Testis (tissue), 3 donors: ENCODE results near the gene PYGB. TPM values are rescaled to one million over a fixed set of nuclear protein-coding genes. Genes with fewer than 3 reads are reported as not detected.
"Not testable (repeated sequence)": the region's sequence is repeated elsewhere in the genome, so short reads cannot be mapped to it uniquely, and the experiment has no call there.

Source experiments
- DNase-seq: peaks from one replicate; pipeline ENCODE4 v3.0.0-alpha.2; 2019
- H3K27ac ChIP-seq, 2 donors: fragments of 200-600 bp; sonication (generic); one replicate each; pipeline ENCODE4 v1.5.1; 2019
- H3K27me3 ChIP-seq: fragments of 200-600 bp; sonication (generic); one replicate; pipeline ENCODE4 v1.5.1; 2019
- H3K36me3 ChIP-seq: fragments of 200-600 bp; sonication (generic); one replicate; pipeline ENCODE4 v1.5.1; 2017; ENCODE audit warnings: low read depth; ENCODE audit errors: missing control alignments
- H3K4me1 ChIP-seq: fragments of 200-600 bp; sonication (generic); one replicate; pipeline ENCODE4 v1.5.1; 2019
- H3K4me3 ChIP-seq, 2 donors: fragments of 200-600 bp; sonication (generic); one replicate each; pipeline ENCODE4 v1.5.1; 2017 to 2019
- H3K9me3 ChIP-seq: fragments of 200-600 bp; sonication (generic); one replicate; pipeline ENCODE4 v1.5.1; 2017
- POLR2A ChIP-seq: fragments of 450-650 bp; IDR thresholded peaks from one replicate; pipeline ENCODE4 v1.6.1; 2017; ENCODE audit warnings: antibody characterized with exemption, mild to moderate bottlenecking, moderate library complexity
- WGBS, 2 donors: methylation state at CpG; one replicate each; pipeline ENCODE4 v1.1.5; 2018; 5-methylcytosine and 5-hydroxymethylcytosine counted together
- intact Hi-C: fragments of 100-400 bp; cut with DNase I; formaldehyde crosslinking; loops from one replicate; pipeline ENCODE4 v1.15.1; 2023; ENCODE audit warnings: low total_unique reads
- polyA plus RNA-seq: library from polyadenylated mRNA; stranded (reverse); fragments of 350-450 nt; fragmentation: Illumina TruSeq; extraction: RNeasy Lipid Tissue Mini Kit (QIAGEN cat#74804); gene quantifications from one replicate; pipeline ENCODE4 v1.2.3, GENCODE V29; 2014; ENCODE audit warnings: low read depth, low replicate concordance; ENCODE audit not compliant: insufficient read depth
- total RNA-seq, 2 donors: library from RNA; depleted of rRNA; stranded (reverse); fragments of >200 nt; gene quantifications; one replicate each; pipeline ENCODE4 v1.2.3, GENCODE V29; 2016
- TF ChIP-seq, protein P1 (sequence below), 3 experiments: fragments of 450-650 bp in 2 of 3; fragments of 200-600 bp in 1 of 3; sonication (generic) in 1 of 3; IDR thresholded peaks; one replicate each; pipeline ENCODE4 v1.5.1; 2016 to 2019; ENCODE audit warnings: antibody characterized with exemption in 3 of 3, mild to moderate bottlenecking in 2 of 3, moderate library complexity in 1 of 3

Gene PYGB
- total and polyA plus RNA-seq, 3 donors from 2014 or later = 50.8 to 91.5 (median 91.5) TPM

DNA sequence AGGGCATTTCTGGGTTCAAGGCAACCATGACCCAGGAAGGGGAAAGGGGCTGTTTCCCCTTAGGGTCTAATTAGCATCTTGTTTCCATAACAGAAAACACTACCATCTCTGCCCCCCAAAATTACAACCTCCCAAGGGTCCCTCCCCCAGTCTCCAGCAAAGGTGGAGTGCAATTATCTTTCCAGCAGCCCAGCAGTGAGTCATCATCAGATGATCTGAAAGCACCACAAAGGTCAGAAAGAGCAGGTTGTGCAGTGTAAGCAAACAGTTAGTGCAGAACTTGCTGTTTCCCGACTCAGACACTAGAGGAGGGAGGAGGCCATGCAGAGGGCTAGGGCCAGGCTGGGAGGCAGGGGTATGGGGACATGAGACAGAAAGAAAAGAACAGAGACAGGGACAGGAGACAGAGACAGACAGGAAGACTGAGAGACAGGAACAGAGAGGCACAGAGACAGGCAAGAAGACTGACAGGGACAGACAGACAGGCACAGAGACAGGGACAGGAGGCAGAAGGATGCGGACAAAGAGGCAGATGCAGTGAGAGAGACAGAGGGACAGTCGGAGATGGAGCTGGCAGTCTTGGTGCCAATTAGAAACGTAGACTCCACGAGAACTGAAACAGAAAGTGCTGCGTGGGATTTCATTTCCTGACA, 62.5 kb downstream of the PYGB start:
- DNase-seq = peak; percentile 55
- no peaks in the 10 kb centered on the region for H3K9me3 ChIP-seq
- H3K4me1 ChIP-seq = peaks cover 21% of the 10 kb centered on the region
- H3K4me3 ChIP-seq = no peak overlapping the region
- no peaks in the 10 kb centered on the region for H3K36me3 ChIP-seq
- 39 to 45% methylated on average over 6 of the region's 6 CpGs for WGBS, 2 donors
- intact Hi-C loops = no loop called here
- no peaks in the 10 kb centered on the region for H3K27me3 ChIP-seq
- peak overlapping the region; percentile 12 to 78 for H3K27ac ChIP-seq
- TF ChIP-seq, protein P1, sequence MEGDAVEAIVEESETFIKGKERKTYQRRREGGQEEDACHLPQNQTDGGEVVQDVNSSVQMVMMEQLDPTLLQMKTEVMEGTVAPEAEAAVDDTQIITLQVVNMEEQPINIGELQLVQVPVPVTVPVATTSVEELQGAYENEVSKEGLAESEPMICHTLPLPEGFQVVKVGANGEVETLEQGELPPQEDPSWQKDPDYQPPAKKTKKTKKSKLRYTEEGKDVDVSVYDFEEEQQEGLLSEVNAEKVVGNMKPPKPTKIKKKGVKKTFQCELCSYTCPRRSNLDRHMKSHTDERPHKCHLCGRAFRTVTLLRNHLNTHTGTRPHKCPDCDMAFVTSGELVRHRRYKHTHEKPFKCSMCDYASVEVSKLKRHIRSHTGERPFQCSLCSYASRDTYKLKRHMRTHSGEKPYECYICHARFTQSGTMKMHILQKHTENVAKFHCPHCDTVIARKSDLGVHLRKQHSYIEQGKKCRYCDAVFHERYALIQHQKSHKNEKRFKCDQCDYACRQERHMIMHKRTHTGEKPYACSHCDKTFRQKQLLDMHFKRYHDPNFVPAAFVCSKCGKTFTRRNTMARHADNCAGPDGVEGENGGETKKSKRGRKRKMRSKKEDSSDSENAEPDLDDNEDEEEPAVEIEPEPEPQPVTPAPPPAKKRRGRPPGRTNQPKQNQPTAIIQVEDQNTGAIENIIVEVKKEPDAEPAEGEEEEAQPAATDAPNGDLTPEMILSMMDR (IDR thresholded peaks at IDR 0.05) = peak in 2 of 3 experiments; percentile 19 to 20
- no peak for TF ChIP-seq POLR2A

DNA sequence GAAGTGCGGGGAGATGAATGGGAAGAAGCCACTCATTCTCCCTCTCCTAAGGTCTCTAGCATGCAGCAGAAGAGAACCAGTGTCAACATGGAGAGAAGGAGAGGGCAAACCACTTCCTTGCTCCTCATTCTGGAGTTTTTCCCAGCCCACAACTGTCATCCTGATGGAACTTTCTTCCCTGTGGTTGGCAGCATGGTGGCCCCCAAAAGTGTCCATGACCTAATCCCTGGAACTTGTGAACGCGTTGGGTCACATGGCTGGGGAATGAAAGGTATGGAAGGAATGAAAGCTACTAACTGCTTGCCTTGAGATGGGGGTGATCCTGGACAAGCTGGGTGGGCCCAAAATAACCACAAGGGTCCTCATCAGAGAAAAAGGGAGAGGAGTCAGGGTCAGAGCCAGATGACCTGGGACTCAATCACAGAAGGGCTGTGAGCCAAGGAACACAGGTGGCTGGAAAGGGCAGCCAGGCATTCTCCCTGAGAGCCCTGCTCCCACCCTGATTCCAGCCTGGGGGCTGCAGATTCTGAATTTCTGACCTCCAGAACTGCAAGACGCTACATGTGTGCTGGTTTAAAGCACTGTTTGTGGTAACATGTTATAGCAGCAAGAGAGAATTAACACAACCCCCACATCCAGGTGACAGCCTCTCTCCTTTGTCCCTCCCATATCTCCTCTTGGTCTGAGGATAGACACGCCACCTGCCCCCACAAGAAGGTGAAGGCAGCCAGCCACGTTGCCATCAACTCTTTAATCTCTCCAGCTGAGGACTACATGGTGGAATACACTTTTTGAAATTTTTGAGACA, 63.2 kb downstream of the PYGB start:
- no peak overlapping the region for H3K4me3 ChIP-seq
- peaks cover 21% of the 10 kb centered on the region for H3K4me1 ChIP-seq

DNA sequence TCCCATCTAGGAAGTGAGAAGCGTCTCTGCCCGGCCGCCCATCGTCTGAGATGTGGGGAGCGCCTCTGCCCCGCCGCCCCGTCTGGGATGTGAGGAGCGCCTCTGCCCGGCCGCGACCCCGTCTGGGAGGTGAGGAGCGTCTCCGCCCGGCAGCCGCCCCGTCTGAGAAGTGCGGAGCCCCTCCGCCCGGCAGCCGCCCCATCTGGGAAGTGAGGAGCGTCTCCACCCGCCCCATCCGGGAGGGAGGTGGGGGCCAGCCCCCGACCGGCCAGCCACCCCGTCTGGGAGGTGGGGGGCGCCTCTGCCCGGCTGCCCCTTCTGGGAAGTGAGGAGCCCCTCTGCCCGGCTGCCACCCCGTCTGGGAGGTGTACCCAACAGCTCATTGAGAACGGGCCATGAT, 64.8 kb downstream of the PYGB start:
- WGBS, 2 donors = 95% methylated on average over 28 of the region's 33 CpGs; no CpG with 5 or more reads in 1 of the 2 donors
- H3K27ac ChIP-seq, DNase-seq, H3K9me3 ChIP-seq, H3K36me3 ChIP-seq, H3K27me3 ChIP-seq, H3K4me3 ChIP-seq, intact Hi-C loops: not testable (repeated sequence)
- peaks cover 21% of the 10 kb centered on the region for H3K4me1 ChIP-seq

More for the DNA sequence above, 63.2 kb downstream of the PYGB start:
- intact Hi-C loops = no loop called here
- Histone ChIP-seq H3K9me3 (no peaks in the 10 kb centered on the region), H3K27ac (peak overlapping the region; percentile 12 to 78), H3K27me3 (no peaks in the 10 kb centered on the region), H3K36me3 (no peaks in the 10 kb centered on the region)
- no peak for TF ChIP-seq POLR2A
- TF ChIP-seq, protein P1 (IDR thresholded peaks at IDR 0.05) = no peak
- DNase-seq = no peak
- WGBS, 2 donors = 60 to 61% methylated on average over 6 of the region's 6 CpGs

DNA sequence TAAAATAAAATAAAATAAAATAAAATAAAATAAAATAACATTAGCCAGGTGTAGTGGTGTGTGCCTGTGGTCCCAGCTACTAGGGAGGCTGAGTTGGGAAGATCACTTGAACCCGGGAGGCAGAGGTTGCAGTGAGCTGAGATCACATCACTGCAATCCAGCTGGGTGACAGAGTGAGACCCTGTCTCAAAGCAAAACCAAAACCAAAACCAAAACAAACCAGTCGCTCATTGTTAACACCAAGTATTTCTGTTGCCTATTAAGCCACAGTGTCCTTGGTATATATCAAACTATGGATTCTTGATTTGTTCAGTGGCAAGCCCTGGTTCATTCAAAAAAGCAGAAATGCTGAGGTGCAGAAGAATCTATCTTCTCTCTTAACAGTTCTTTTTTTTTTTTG, 65.7 kb downstream of the PYGB start:
- H3K27me3 ChIP-seq = no peaks in the 10 kb centered on the region
- WGBS, 2 donors = 85 to 95% methylated on average over 2 of the region's 2 CpGs
- no peak overlapping the region for H3K4me3 ChIP-seq
- intact Hi-C loops = no loop called here
- TF ChIP-seq, protein P1 (IDR thresholded peaks at IDR 0.05) = no peak
- no peak for TF ChIP-seq POLR2A
- H3K9me3 ChIP-seq = no peaks in the 10 kb centered on the region
- H3K36me3 ChIP-seq = no peaks in the 10 kb centered on the region
- no peak overlapping the region for H3K27ac ChIP-seq
- DNase-seq = no peak
- peaks cover 21% of the 10 kb centered on the region for H3K4me1 ChIP-seq

DNA sequence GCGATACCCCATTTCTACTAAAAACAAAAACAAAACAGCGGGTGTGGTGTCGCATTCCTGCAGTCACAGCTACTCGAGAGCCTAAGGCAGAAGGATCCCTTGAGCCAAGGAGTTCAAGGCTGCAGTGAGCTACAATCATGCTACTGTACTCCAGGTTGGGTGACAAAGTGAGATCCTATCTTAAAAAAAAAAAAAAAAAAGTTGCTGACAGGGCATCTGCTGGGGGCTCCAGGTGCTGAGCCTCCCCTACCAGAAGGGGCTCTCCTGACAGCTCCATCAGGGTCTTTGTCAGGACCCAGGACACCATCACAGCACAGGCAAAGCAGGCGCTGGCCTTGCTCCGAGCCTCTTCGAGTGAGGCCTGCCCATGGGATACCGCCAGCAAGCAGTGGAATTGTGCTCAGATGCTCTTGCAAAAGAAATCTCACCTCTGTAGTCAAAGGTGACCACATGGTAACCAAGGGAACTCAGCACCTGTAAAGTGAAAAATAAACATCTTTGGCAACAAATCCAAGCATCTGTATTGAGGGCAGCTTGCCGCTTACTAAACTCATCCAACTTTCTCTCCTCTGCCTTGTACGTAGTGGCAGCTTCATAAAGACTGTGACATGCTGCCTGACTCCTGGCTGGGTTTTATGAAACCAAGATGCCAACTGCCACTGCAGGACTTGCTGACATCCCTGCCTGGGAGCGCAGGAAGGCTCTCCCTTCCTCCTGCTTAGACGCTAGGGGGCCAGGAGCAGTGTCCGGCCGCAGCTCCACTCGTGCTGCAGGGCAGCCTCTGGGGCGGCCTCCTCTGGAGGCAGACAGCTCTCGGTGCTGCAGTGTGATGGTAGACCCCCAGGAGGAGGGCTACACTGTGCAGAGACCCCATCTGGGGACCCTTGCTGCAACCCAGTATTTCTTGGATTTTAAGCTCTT, 66.9 kb downstream of the PYGB start:
- H3K9me3 ChIP-seq = no peaks in the 10 kb centered on the region
- intact Hi-C loops = no loop called here
- no peaks in the 10 kb centered on the region for H3K27me3 ChIP-seq
- no peak overlapping the region for H3K27ac ChIP-seq
- TF ChIP-seq, protein P1 (IDR thresholded peaks at IDR 0.05) = no peak
- TF ChIP-seq POLR2A = no peak
- WGBS, 2 donors = 87 to 94% methylated on average over 12 to 17 of the region's 17 CpGs
- no peak for DNase-seq
- H3K36me3 ChIP-seq = no peaks in the 10 kb centered on the region
- H3K4me1 ChIP-seq = peaks cover 24% of the 10 kb centered on the region
- H3K4me3 ChIP-seq = no peak overlapping the region
